ENCODE results near the gene TTC28. TPM values are rescaled to one million over a fixed set of nuclear protein-coding genes. Genes with fewer than 3 reads are reported as not detected.

The TTC28 gene
- polyA plus RNA-seq, 1 donor from 2014 or later = 14.8 TPM

DNA sequence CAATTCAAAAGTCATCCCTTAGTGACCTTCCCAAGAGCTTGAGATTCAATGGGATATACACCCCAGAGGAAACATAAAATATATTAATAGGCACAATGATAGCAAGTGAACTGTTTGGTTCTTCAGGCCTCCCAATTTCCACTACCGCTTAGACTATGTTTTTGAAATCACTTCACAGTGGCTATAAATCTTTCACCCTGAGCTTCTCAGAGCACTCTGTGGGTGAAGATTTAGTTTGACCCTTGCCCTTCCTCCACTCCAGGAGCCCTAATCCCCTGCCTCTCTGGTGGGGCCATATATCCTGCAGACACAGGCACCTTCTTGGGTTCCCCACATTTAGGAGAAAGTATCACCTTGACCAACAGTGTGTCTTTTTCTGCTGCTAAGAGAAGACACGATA is 573.7 kb downstream of the TTC28 start (continued):
- TF ChIP-seq, protein P1, sequence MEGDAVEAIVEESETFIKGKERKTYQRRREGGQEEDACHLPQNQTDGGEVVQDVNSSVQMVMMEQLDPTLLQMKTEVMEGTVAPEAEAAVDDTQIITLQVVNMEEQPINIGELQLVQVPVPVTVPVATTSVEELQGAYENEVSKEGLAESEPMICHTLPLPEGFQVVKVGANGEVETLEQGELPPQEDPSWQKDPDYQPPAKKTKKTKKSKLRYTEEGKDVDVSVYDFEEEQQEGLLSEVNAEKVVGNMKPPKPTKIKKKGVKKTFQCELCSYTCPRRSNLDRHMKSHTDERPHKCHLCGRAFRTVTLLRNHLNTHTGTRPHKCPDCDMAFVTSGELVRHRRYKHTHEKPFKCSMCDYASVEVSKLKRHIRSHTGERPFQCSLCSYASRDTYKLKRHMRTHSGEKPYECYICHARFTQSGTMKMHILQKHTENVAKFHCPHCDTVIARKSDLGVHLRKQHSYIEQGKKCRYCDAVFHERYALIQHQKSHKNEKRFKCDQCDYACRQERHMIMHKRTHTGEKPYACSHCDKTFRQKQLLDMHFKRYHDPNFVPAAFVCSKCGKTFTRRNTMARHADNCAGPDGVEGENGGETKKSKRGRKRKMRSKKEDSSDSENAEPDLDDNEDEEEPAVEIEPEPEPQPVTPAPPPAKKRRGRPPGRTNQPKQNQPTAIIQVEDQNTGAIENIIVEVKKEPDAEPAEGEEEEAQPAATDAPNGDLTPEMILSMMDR (IDR thresholded peaks at IDR 0.05; ENCODE audit: poor library complexity, severe bottlenecking) = no peak
- TF ChIP-seq POLR2AphosphoS5 (IDR thresholded peaks at IDR 0.05) = no peak
- no peak for TF ChIP-seq RAD21 (conservative IDR thresholded peaks at IDR 0.05)

DNA sequence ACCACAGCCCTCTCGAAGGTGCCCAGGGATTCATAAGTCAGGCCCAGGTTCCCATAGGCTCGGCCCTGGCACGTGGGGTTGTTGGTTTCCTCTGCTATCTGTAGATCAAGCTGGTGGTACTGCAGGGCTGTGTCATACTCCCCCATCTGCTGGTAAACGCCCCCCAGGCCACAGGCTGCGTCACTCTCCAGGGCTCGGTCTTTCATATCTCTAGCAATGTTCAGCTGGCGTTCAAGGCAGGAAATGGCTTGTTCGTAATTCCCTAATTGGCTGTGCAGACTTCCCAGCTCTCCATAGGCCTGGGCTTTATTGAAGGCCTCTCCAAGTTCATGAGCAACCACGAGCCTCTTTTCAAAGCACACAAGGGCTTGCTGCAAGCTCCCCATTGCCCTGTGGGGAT is 574.2 kb downstream of the TTC28 start:
- Histone ChIP-seq H3K9ac (ENCODE audit: low read length) (no peak overlapping the region), H3K27ac (ENCODE audit: low read length) (peak overlapping the region; percentile 1)

More for the DNA sequence above, 574.2 kb downstream of the TTC28 start:
- Histone ChIP-seq H3K36me3 (ENCODE audit: insufficient read depth, low read length) (peaks cover 2% of the 10 kb centered on the region), H4K20me1 (ENCODE audit: insufficient read depth) (no peaks in the 10 kb centered on the region), H2AFZ (ENCODE audit: low read depth, low read length) (no peak overlapping the region), H3K4me3 (ENCODE audit: low read length) (peak overlapping the region; percentile 6), H3K9me2 (ENCODE audit: insufficient read depth, low read length) (no peaks in the 10 kb centered on the region), H3K4me2 (ENCODE audit: low read length) (no peak overlapping the region), H3F3A (ENCODE audit: insufficient read depth, low read length, poor library complexity, severe bottlenecking) (peaks cover 2% of the 10 kb centered on the region), H3K79me2 (replicated peaks; ENCODE audit: insufficient read depth, low read length) (no peaks in the 10 kb centered on the region), H3K9me3 (ENCODE audit: low read length) (no peaks in the 10 kb centered on the region), H3K27me3 (ENCODE audit: insufficient read depth, low read depth, low read length) (no peaks in the 10 kb centered on the region)
- TF ChIP-seq MXI1 (conservative IDR thresholded peaks at IDR 0.05; ENCODE audit: poor library complexity, severe bottlenecking) = no peak
- no peak for TF ChIP-seq RAD21 (conservative IDR thresholded peaks at IDR 0.05)
- no peak for TF ChIP-seq EP300 (conservative IDR thresholded peaks at IDR 0.05; ENCODE audit: poor library complexity, severe bottlenecking)
- no peak for TF ChIP-seq EZH2 (IDR thresholded peaks at IDR 0.05; ENCODE audit: borderline replicate concordance, insufficient read depth, low read length, poor library complexity, severe bottlenecking)
- no peak for TF ChIP-seq SMC3 (conservative IDR thresholded peaks at IDR 0.05; ENCODE audit: poor library complexity)
- no peak for TF ChIP-seq POLR2AphosphoS5 (IDR thresholded peaks at IDR 0.05)
- TF ChIP-seq TAF1 (IDR thresholded peaks at IDR 0.05; ENCODE audit: low read depth) = no peak
- TF ChIP-seq, protein P1 (IDR thresholded peaks at IDR 0.05; ENCODE audit: poor library complexity, severe bottlenecking) = no peak
- no peak for TF ChIP-seq REST (IDR thresholded peaks at IDR 0.05; ENCODE audit: borderline replicate concordance)

Data from neural cell (in vitro differentiated cells).